Activated T-helper 2 cell treated with anti-CD3 and anti-CD28 coated beads, Interferon-gamma antibody, Interleukin-2, Interleukin-4, amounts not matched to agents 10 μg/mL and 5 μg/mL and 100 μg/mL, durations not matched to agents 14 hours and 24 hours and 36 hours (primary cell): ENCODE data around the gene LCLAT1. TPM values are rescaled to one million over a fixed set of nuclear protein-coding genes. Genes with fewer than 3 reads are reported as not detected.
"Not testable (repeated sequence)": the region's sequence is repeated elsewhere in the genome, so short reads cannot be mapped to it uniquely, and the experiment has no call there.

Experiments
- DNase-seq: peaks from one replicate; pipeline ENCODE4 v3.0.0; 2021; ENCODE audit warnings: low spot score
- H3K27ac Mint-ChIP-seq: one replicate; pipeline ENCODE4 v1.8.0; 2021; ENCODE audit warnings: mixed read lengths
- H3K27me3 Mint-ChIP-seq: one replicate; pipeline ENCODE4 v1.8.0; 2021; ENCODE audit warnings: low read depth, mixed read lengths
- H3K36me3 Mint-ChIP-seq: one replicate; pipeline ENCODE4 v1.8.0; 2021; ENCODE audit warnings: low read depth, mixed read lengths
- H3K4me1 Mint-ChIP-seq: one replicate; pipeline ENCODE4 v1.8.0; 2021; ENCODE audit warnings: low read depth, mixed read lengths
- H3K4me3 Mint-ChIP-seq: one replicate; pipeline ENCODE4 v1.8.0; 2021; ENCODE audit warnings: low read depth, mild to moderate bottlenecking, moderate library complexity, mixed read lengths
- H3K9me3 Mint-ChIP-seq: one replicate; pipeline ENCODE4 v1.8.0; 2021; ENCODE audit warnings: mixed read lengths
- intact Hi-C: fragments of 100-400 bp; cut with micrococcal nuclease; formaldehyde crosslinking; loops from one replicate; pipeline ENCODE4 v1.15.1; 2023
- total RNA-seq: library from RNA; stranded (reverse); gene quantifications from 2 replicates; pipeline ENCODE4 v1.2.3, GENCODE V29; 2022

LCLAT1 gene
- total RNA-seq, 1 donor from 2014 or later: 24.6 TPM

DNA sequence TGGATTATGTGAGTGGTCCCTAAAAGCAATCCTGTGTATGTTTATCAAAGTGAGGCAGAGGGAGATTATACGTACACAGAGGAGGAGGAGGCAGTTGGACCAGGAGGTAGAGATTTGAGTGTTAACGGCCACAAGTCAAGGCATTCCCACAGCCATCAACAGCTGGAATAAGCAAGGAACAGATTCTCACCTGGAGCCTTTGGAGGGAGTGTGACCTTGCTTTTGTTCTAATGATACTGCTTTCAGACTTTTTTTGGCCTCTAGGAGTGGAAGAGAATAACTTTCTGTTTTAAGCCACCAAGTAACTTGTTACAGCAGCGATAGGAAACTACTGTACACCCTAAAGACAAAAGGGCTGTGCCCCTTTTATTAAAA is 18.1 kb downstream of the LCLAT1 start:
- Mint-ChIP-seq H3K4me3 (no peak overlapping the region), H3K27me3 (no peaks in the 10 kb centered on the region), H3K9me3 (no peaks in the 10 kb centered on the region), H3K36me3 (peaks cover 44% of the 10 kb centered on the region), H3K4me1 (peaks cover 7% of the 10 kb centered on the region), H3K27ac (no peak overlapping the region)
- no peak for DNase-seq
- intact Hi-C loops: no loop called here

DNA sequence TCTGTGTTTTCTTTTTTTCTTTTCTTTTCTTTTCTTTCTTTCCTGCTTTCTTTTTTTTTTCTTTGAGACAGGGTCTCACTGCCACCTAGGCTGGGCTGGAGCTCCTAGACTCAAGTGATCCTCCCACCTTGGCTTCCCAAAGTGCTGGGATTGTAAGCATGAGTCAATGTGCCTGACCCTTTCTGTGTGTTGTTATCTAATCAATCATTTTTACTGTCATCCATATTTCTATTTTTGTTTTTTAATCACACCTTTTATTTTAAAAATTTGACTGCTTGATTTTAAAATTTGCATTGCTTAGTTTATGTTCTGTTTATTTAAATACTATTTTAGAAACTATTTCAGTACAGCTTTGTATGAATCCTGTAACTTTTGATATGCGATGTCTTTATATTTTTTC is 19.2 kb downstream of the LCLAT1 start:
- no peak overlapping the region for H3K27ac Mint-ChIP-seq
- DNase-seq: no peak
- H3K27me3 Mint-ChIP-seq: no peaks in the 10 kb centered on the region
- no peak overlapping the region for H3K4me3 Mint-ChIP-seq
- no peaks in the 10 kb centered on the region for H3K9me3 Mint-ChIP-seq
- intact Hi-C loops: no loop called here
- peaks cover 5% of the 10 kb centered on the region for H3K4me1 Mint-ChIP-seq
- H3K36me3 Mint-ChIP-seq: peaks cover 39% of the 10 kb centered on the region

DNA sequence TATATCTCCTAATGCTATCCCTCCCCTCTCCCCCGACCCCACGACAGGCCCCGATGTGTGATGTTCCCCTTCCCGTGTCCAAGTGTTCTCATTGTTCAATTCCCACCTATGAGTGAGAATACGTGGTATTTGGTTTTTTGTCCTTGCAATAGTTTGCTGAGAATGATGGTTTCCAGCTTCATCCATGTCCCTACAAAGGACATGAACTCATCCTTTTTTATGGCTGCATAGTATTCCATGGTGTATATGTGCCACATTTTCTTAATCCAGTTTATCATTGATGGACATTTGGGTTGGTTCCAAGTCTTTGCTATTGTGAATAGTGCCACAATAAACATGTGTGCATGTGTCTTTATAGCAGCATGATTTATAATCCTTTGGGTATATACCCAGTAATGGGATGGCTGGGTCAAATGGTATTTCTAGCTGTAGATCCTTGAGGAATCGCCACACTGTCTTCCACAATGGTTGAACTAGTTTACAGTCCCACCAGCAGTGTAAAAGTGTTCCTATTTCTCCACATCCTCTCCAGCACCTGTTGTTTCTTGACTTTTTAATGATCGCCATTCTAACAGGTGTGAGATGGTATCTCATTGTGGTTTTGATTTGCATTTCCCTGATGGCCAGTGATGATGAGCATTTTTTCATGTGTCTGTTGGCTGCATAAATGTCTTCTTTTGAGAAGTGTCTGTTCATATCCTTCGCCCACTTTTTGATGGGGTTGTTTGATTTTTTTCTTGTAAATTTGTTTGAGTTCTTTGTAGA is 20.2 kb downstream of the LCLAT1 start:
- peaks cover 38% of the 10 kb centered on the region for H3K36me3 Mint-ChIP-seq
- DNase-seq, H3K4me1 Mint-ChIP-seq, H3K27ac Mint-ChIP-seq, H3K9me3 Mint-ChIP-seq, intact Hi-C loops, H3K27me3 Mint-ChIP-seq, H3K4me3 Mint-ChIP-seq: not testable (repeated sequence)

DNA sequence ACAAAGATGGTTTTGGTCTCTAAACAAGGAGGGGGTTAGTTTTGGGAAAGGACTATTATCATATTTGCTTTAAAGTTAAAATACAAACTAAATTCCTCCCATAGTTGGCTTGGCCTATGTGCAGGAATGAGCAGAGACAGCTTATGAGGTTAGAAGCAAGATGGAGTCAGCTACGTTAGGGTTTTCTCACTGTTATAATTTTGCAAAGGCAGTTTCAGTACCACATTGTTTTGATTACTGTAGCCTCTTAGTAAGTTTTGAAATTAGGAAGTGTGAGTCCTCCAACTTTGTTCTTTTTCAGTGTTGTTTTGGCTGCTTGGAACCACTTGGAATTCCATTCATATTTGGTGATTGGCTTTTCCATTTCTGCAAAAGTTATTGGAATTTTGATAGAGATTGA is 23.4 kb downstream of the LCLAT1 start:
- H3K4me3 Mint-ChIP-seq: no peak overlapping the region

DNA sequence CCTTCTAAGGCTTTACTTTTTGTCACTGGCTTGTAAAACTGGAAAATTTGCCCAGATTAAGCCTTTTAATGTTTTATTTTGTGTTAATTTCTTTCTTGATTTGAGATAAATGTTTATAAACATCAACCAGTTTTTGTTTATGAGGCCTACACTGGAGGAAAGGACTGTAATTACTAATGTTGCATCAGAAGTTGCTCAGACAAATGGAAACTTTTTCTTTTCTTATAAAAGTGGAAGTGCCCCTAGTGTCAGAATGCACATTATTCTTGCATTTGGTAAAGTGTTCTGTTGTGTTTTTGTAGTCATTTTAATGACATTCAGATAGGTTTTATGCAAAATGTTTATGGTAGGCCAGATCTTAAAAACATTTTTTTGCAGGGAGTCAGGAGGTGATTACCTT is 25.3 kb downstream of the LCLAT1 start:
- intact Hi-C loops: no loop called here
- Mint-ChIP-seq H3K36me3 (peaks cover 29% of the 10 kb centered on the region), H3K27ac (peak overlapping the region; percentile 4), H3K27me3 (no peaks in the 10 kb centered on the region), H3K4me1 (peaks cover 11% of the 10 kb centered on the region), H3K9me3 (no peaks in the 10 kb centered on the region), H3K4me3 (no peak overlapping the region)
- no peak for DNase-seq

More for the DNA sequence above, 23.4 kb downstream of the LCLAT1 start:
- Mint-ChIP-seq H3K36me3 (peaks cover 34% of the 10 kb centered on the region), H3K27me3 (no peaks in the 10 kb centered on the region), H3K27ac (no peak overlapping the region), H3K9me3 (no peaks in the 10 kb centered on the region), H3K4me1 (peaks cover 11% of the 10 kb centered on the region)
- intact Hi-C loops: no loop called here
- no peak for DNase-seq

DNA sequence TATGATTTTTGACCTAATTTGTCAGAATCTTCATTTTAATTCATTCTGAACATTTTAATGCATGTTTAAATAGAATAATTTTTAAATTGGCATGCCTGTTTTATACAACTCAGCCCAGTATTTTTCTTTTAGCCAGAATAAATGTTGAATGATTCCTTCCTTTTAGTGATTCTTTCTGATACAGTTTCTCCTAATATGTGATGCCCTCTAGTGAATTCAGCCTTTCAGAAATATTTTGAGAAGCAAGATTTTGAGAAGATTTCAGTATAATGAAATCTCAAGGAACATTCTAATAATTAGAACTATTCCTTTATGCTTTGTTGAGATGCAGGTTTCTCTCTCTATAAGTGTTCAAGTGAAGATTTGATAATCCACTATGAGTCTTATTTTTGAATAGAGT is 28.5 kb downstream of the LCLAT1 start:
- Mint-ChIP-seq H3K4me1 (peaks cover 11% of the 10 kb centered on the region), H3K36me3 (peaks cover 6% of the 10 kb centered on the region), H3K4me3 (no peak overlapping the region), H3K9me3 (no peaks in the 10 kb centered on the region), H3K27ac (no peak overlapping the region), H3K27me3 (no peaks in the 10 kb centered on the region)
- no peak for DNase-seq
- intact Hi-C loops: no loop called here

DNA sequence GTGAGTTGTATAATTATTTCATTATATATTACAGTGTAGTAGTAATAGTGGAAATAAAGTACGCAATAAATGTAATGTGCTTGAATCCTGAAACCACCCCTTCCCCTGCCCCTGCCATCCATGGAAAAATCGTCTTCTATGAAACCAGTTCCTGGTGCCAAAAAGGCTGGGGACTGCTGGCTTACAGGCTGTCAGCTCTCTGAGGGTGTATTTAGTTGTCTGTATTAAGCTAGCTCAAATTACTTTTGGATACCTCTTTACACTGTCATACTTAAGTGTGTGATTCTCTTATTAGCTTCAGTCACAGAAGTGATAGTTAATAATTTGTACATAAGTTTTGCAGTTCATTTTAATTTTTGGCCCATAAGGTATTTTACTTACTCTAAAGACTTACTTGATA is 29.6 kb downstream of the LCLAT1 start:
- H3K36me3 Mint-ChIP-seq: peaks cover 4% of the 10 kb centered on the region
- H3K9me3 Mint-ChIP-seq: no peaks in the 10 kb centered on the region
- H3K27me3 Mint-ChIP-seq: no peaks in the 10 kb centered on the region
- intact Hi-C loops: no loop called here
- DNase-seq: no peak
- H3K4me1 Mint-ChIP-seq: peaks cover 16% of the 10 kb centered on the region
- no peak overlapping the region for H3K27ac Mint-ChIP-seq
- H3K4me3 Mint-ChIP-seq: no peak overlapping the region

DNA sequence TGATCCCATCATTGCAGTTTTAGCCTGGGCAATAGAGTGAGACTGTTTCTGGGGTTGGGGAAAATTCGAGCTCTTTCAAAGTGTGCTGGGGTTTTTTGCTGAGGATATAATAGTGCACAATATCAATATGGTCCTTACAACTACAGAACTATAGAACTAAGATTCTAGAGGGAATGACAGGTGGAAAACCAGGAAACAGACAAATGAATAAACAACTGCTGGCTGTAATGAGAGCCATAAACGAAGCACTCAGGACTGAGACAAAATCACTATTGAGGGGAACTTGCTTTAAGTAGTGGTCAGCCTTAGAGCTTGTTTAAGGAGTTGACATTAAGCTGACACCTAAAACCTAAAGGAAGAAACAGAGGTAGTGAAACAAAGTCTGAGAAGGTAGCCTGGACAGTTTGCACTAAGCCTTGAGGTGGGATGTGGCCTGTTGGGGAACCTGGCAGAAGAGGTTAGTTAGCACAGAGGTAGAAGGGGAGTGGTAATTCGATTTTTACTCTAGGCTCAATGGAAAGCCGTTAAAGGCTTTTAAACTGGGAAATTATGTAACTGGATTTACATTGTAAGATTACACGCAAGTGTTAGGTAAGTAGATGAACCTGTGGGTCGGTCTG is 33.8 kb downstream of the LCLAT1 start:
- intact Hi-C loops: no loop called here
- H3K4me1 Mint-ChIP-seq: peaks cover 7% of the 10 kb centered on the region
- no peak overlapping the region for H3K27ac Mint-ChIP-seq
- DNase-seq: no peak
- H3K4me3 Mint-ChIP-seq: no peak overlapping the region
- H3K9me3 Mint-ChIP-seq: no peaks in the 10 kb centered on the region
- peaks cover 5% of the 10 kb centered on the region for H3K36me3 Mint-ChIP-seq
- no peaks in the 10 kb centered on the region for H3K27me3 Mint-ChIP-seq

DNA sequence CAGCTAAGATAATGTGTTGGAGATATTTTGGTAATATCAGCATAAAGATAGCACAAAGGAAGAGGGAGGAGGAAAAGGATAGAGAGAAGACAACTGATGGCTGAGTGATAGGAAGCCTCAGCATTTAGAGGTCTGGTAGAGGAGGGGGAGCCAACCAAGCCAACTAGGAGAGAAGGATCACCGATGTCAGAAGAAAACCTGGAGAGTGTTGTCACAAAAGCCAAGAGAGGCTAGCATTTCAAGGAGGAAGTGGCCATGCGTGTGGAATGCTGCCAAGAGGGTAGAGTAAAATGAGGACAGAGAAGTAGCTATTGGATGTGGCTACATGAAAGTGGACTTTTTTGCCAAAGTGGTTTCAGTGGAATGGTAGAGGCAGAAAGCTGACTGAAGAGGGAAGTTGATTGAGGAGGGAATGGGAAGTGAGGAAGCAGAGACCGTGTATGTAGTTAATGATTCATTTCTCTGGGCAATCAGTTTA is 34.3 kb downstream of the LCLAT1 start:
- Mint-ChIP-seq H3K27ac (no peak overlapping the region), H3K4me1 (peaks cover 7% of the 10 kb centered on the region), H3K9me3 (no peaks in the 10 kb centered on the region), H3K36me3 (peaks cover 5% of the 10 kb centered on the region), H3K4me3 (no peak overlapping the region), H3K27me3 (no peaks in the 10 kb centered on the region)
- no peak for DNase-seq
- intact Hi-C loops: no loop called here

DNA sequence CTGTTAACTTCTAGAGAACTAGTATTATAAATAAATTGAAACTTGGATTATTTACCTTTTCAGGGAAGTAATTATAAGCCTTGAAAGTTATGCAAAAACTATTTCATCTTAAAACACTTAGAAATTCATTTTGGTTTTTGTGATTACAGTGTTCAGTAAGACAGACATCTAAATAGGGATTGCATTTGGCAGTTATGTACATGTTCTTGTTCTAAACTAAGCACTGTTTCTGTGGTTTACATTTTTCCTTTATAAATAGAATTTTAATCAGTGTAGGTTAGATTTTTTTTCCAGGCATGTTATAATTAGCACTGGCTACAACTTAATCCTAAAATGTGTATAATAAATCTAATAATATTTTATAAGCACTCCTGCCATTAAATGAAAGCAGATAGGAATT is 35.0 kb downstream of the LCLAT1 start:
- no peak overlapping the region for H3K27ac Mint-ChIP-seq
- no peaks in the 10 kb centered on the region for H3K27me3 Mint-ChIP-seq
- H3K9me3 Mint-ChIP-seq: no peaks in the 10 kb centered on the region
- intact Hi-C loops: no loop called here
- H3K4me3 Mint-ChIP-seq: no peak overlapping the region
- H3K4me1 Mint-ChIP-seq: peaks cover 7% of the 10 kb centered on the region
- DNase-seq: no peak
- peaks cover 5% of the 10 kb centered on the region for H3K36me3 Mint-ChIP-seq

DNA sequence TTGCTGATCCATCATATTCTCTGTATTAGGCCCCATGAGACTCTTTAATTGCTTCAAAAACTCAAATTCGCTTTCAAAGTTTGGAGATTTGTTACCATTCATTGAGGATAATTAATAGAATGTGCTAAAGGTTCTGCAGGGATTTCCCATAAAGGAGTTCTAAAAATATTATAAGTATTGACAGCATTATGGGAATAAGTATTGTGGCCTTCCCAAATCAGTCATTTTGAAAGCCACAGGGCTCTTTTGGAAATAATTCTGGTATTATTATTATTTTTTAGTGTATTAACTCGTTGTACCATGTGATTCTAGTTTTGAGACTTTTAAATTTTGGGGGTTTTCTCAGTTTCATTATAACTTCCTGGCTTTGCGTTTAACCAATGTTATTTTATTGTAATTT is 37.1 kb downstream of the LCLAT1 start:
- Mint-ChIP-seq H3K9me3 (no peaks in the 10 kb centered on the region), H3K4me1 (peaks cover 22% of the 10 kb centered on the region), H3K27me3 (no peaks in the 10 kb centered on the region), H3K36me3 (peaks cover 3% of the 10 kb centered on the region), H3K4me3 (no peak overlapping the region), H3K27ac (no peak overlapping the region)
- intact Hi-C loops: no loop called here
- no peak for DNase-seq

DNA sequence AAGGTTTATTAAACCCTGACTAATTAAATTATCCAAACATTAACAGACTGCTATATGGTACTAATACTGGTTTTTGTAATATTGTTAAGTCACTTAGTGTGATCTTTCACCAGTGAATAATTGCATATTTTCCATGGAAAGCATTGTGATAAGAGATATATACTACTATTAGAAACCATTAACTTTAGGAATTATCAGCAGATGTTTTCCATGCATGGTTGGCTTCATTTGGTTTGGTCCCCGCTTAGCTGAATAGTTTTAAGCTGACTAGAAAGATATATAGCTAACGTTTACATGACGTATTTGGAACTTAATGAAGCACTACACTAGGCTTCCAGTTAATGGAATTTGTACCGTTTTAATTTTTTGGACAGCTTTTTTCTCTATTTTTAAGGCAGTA is 37.9 kb downstream of the LCLAT1 start:
- no peak overlapping the region for H3K27ac Mint-ChIP-seq
- no peak for DNase-seq
- H3K36me3 Mint-ChIP-seq: peaks cover 3% of the 10 kb centered on the region
- H3K4me1 Mint-ChIP-seq: peaks cover 22% of the 10 kb centered on the region
- intact Hi-C loops: no loop called here
- H3K9me3 Mint-ChIP-seq: no peaks in the 10 kb centered on the region
- H3K27me3 Mint-ChIP-seq: no peaks in the 10 kb centered on the region
- H3K4me3 Mint-ChIP-seq: no peak overlapping the region

DNA sequence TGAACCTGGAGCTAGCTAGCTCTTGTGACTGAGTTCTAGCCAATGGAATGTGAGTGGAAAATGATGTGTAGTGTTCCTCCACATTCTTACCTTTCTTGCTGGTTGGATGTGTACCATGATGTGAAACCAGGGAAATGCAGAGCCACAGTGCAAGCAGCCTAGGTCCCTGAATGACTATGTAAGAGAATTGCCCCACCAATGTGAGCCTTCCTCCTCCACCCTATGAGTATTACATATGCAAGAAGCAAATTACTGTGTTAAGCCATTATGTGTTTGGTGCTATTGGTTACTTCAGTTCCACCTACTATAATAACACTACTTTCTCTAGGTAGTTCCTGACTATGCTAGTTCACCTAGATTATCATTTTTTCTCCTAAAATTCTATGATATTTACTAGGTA is 39.6 kb downstream of the LCLAT1 start:
- no peak overlapping the region for H3K4me3 Mint-ChIP-seq
- no peak overlapping the region for H3K27ac Mint-ChIP-seq
- intact Hi-C loops: no loop called here
- H3K4me1 Mint-ChIP-seq: peaks cover 15% of the 10 kb centered on the region
- no peaks in the 10 kb centered on the region for H3K9me3 Mint-ChIP-seq
- no peaks in the 10 kb centered on the region for H3K27me3 Mint-ChIP-seq
- H3K36me3 Mint-ChIP-seq: peaks cover 3% of the 10 kb centered on the region
- no peak for DNase-seq
